Smooth muscle cell (in vitro differentiated cells): Measurements from ENCODE around the gene ZIM2. TPM values are rescaled to one million over a fixed set of nuclear protein-coding genes. Genes with fewer than 3 reads are reported as not detected.

Experiments used
- DNase-seq: peaks from one replicate; lab custom pipeline; 2025; ENCODE audit not compliant: unreplicated experiment; lab: John Stamatoyannopoulos, UW
- H2AFZ ChIP-seq: fragments of 200-600 bp; sonication (generic); 2 replicates; pipeline ENCODE4 v1.6.0; 2016; ENCODE audit warnings: antibody characterized with exemption, low read depth, mild to moderate bottlenecking
- H3F3A ChIP-seq: fragments of 200-600 bp; sonication (generic); 2 replicates; pipeline ENCODE4 v1.6.0; 2017; ENCODE audit warnings: antibody characterized with exemption, low read depth
- H3K27ac ChIP-seq: fragments of 200-600 bp; sonication (generic); 2 replicates; pipeline ENCODE4 v1.5.1; 2016; ENCODE audit warnings: low read depth, mild to moderate bottlenecking
- H3K27me3 ChIP-seq: fragments of 200-600 bp; sonication (generic); 2 replicates; pipeline ENCODE4 v1.6.1; 2016; ENCODE audit warnings: low read depth, mild to moderate bottlenecking
- H3K36me3 ChIP-seq: fragments of 200-600 bp; sonication (generic); 2 replicates; pipeline ENCODE4 v1.5.1; 2016; ENCODE audit warnings: low read depth
- H3K4me1 ChIP-seq: fragments of 200-600 bp; sonication (generic); 2 replicates; pipeline ENCODE4 v1.5.1; 2016; ENCODE audit warnings: low read depth
- H3K4me2 ChIP-seq: fragments of 200-600 bp; sonication (generic); 2 replicates; pipeline ENCODE4 v1.6.0; 2016; ENCODE audit warnings: mild to moderate bottlenecking
- H3K4me3 ChIP-seq: fragments of 200-600 bp; sonication (generic); 2 replicates; pipeline ENCODE4 v1.5.1; 2016; ENCODE audit warnings: mild to moderate bottlenecking
- H3K79me2 ChIP-seq: fragments of 200-600 bp; sonication (generic); 2 replicates; pipeline ENCODE4 v1.6.0; 2016; ENCODE audit warnings: low read depth, mild to moderate bottlenecking
- H3K9ac ChIP-seq: fragments of 200-600 bp; sonication (generic); 2 replicates; pipeline ENCODE4 v1.6.0; 2016; ENCODE audit warnings: low read depth
- H3K9me3 ChIP-seq: fragments of 200-600 bp; sonication (generic); replicated peaks from 2 replicates; pipeline ENCODE4 v1.5.1; 2016; ENCODE audit warnings: low read depth
- H4K20me1 ChIP-seq: fragments of 200-600 bp; sonication (generic); 2 replicates; pipeline ENCODE4 v1.6.0; 2016; ENCODE audit warnings: low read depth
- CTCF ChIP-seq: fragments of 200-600 bp; sonication (generic); IDR thresholded peaks from 2 replicates; pipeline ENCODE4 v1.5.1; 2017; ENCODE audit warnings: borderline replicate concordance, mild to moderate bottlenecking, antibody characterized with exemption; ENCODE audit not compliant: insufficient read depth, poor library complexity, severe bottlenecking
- WGBS: methylation state at CpG from one replicate; pipeline ENCODE4 v1.1.7; 2016; ENCODE audit warnings: low lambda C conversion rate; 5-methylcytosine and 5-hydroxymethylcytosine counted together
- polyA plus RNA-seq: library from polyadenylated mRNA; unstranded; fragments of >200 nt; fragmentation: Nextera tagmentation; extraction: Ambion mirVana; gene quantifications from 2 replicates; pipeline ENCODE4 v1.2.1, GENCODE V29; 2016
- total RNA-seq: library from RNA; depleted of rRNA; stranded (reverse); fragments of >200 nt; gene quantifications from 2 replicates; pipeline ENCODE4 v1.2.3, GENCODE V29; 2014

The ZIM2 gene
- total and polyA plus RNA-seq, 2 experiments from 2014 or later = not detected

GRCh38 chr19:56769650-56770049 lies 70.9 kb downstream of the ZIM2 start:
- H3K27me3 ChIP-seq = no peaks in the 10 kb centered on the region
- H2AFZ ChIP-seq = no peak overlapping the region
- TF ChIP-seq CTCF = no peak
- DNase-seq = no peak
- no peaks in the 10 kb centered on the region for H3K79me2 ChIP-seq
- H3K4me2 ChIP-seq = no peak overlapping the region
- H3K27ac ChIP-seq = no peak overlapping the region
- 65% methylated on average over 4 of the region's 4 CpGs for WGBS
- no peaks in the 10 kb centered on the region for H3F3A ChIP-seq
- no peak overlapping the region for H3K9ac ChIP-seq
- no peaks in the 10 kb centered on the region for H3K4me1 ChIP-seq
- peaks cover 7% of the 10 kb centered on the region for H3K9me3 ChIP-seq
- no peaks in the 10 kb centered on the region for H3K36me3 ChIP-seq
- no peak overlapping the region for H3K4me3 ChIP-seq
- no peaks in the 10 kb centered on the region for H4K20me1 ChIP-seq

GRCh38 chr19:56765137-56765536 lies 75.4 kb downstream of the ZIM2 start:
- no peak for TF ChIP-seq CTCF
- peaks cover 15% of the 10 kb centered on the region for H3K9me3 ChIP-seq
- no peaks in the 10 kb centered on the region for H3K79me2 ChIP-seq
- DNase-seq = no peak
- no peaks in the 10 kb centered on the region for H3K27me3 ChIP-seq
- no peak overlapping the region for H2AFZ ChIP-seq
- no peaks in the 10 kb centered on the region for H3F3A ChIP-seq
- no peaks in the 10 kb centered on the region for H3K36me3 ChIP-seq
- H3K4me2 ChIP-seq = no peak overlapping the region
- no peaks in the 10 kb centered on the region for H4K20me1 ChIP-seq
- no peak overlapping the region for H3K4me3 ChIP-seq
- H3K4me1 ChIP-seq = no peaks in the 10 kb centered on the region
- 93% methylated on average over 28 of the region's 28 CpGs for WGBS
- no peak overlapping the region for H3K27ac ChIP-seq
- no peak overlapping the region for H3K9ac ChIP-seq

- Histone ChIP-seq H2AFZ (no peak overlapping the region), H4K20me1 (no peaks in the 10 kb centered on the region), H3K36me3 (no peaks in the 10 kb centered on the region), H3K4me2 (no peak overlapping the region), H3K4me3 (no peak overlapping the region), H3K27ac (no peak overlapping the region), H3F3A (no peaks in the 10 kb centered on the region), H3K27me3 (no peaks in the 10 kb centered on the region), H3K79me2 (no peaks in the 10 kb centered on the region), H3K9ac (no peak overlapping the region), H3K4me1 (no peaks in the 10 kb centered on the region), H3K9me3 (peaks cover 15% of the 10 kb centered on the region)
- 59% methylated on average over 1 of the region's 1 CpG for WGBS
- DNase-seq = no peak
- no peak for TF ChIP-seq CTCF
Observed at GRCh38 chr19:56764196-56764695, 76.3 kb downstream of the ZIM2 start.

GRCh38 chr19:56760842-56761241 lies 79.7 kb downstream of the ZIM2 start:
- Histone ChIP-seq H3K4me2 (no peak overlapping the region), H3K9me3 (peaks cover 24% of the 10 kb centered on the region), H2AFZ (no peak overlapping the region), H3K27me3 (no peaks in the 10 kb centered on the region), H3K27ac (no peak overlapping the region), H3K79me2 (no peaks in the 10 kb centered on the region), H3K36me3 (no peaks in the 10 kb centered on the region), H4K20me1 (no peaks in the 10 kb centered on the region), H3K4me3 (no peak overlapping the region), H3K9ac (no peak overlapping the region), H3F3A (no peaks in the 10 kb centered on the region), H3K4me1 (no peaks in the 10 kb centered on the region)
- no peak for TF ChIP-seq CTCF
- no peak for DNase-seq
- WGBS = 88% methylated on average over 10 of the region's 10 CpGs
